Adrenal gland (tissue), 12 donors: ENCODE results near the gene LPP. TPM values are rescaled to one million over a fixed set of nuclear protein-coding genes. Genes with fewer than 3 reads are reported as not detected.

Source experiments
- DNase-seq, 7 donors: peaks; one replicate each; pipeline ENCODE4 v3.0.0-alpha.2; 2019 to 2020
- H3K27ac ChIP-seq, 5 donors: fragments of 200-600 bp; sonication (generic) in 4 of 5; 1 replicate in 3 of 5; 2 replicates in 2 of 5; pipeline versions ENCODE4 v1.5.1 to v1.8.0; 2016 to 2020; ENCODE audit warnings: mild to moderate bottlenecking in 1 of 5
- H3K27me3 ChIP-seq: fragments of 200-600 bp; 2 replicates; pipeline ENCODE4 v1.8.0; 2021
- H3K36me3 ChIP-seq, 2 donors: fragments of 200-600 bp; replicated peaks in 1 of 2; 1 replicate in 1 of 2; 2 replicates in 1 of 2; pipeline versions ENCODE4 v1.5.1 to v1.8.0; 2018 to 2022
- H3K4me1 ChIP-seq, 2 donors: fragments of 200-600 bp; replicated peaks in 1 of 2; 1 replicate in 1 of 2; 2 replicates in 1 of 2; pipeline versions ENCODE4 v1.5.1 to v1.8.0; 2018 to 2021
- H3K4me3 ChIP-seq, 4 donors: fragments of 200-600 bp; sonication (generic) in 3 of 4; one replicate each; pipeline ENCODE4 v1.5.1; 2016 to 2018
- H3K9me3 ChIP-seq, 3 donors: fragments of 200-600 bp; sonication (generic) in 1 of 3; replicated peaks in 1 of 3; 1 replicate in 2 of 3; 2 replicates in 1 of 3; pipeline versions ENCODE4 v1.5.1 to v1.8.0; 2016 to 2021
- POLR2A ChIP-seq, 2 donors: fragments of 450-650 bp; IDR thresholded peaks; one replicate each; pipeline ENCODE4 v1.6.1; 2017; ENCODE audit warnings: antibody characterized with exemption in 2 of 2, mild to moderate bottlenecking in 2 of 2, moderate library complexity in 1 of 2
- WGBS, 4 donors: extraction: QIAGEN DNeasy Blood & Tissue Kit in 2 of 4; methylation state at CpG; one replicate each; pipeline versions ENCODE4 v1.1.5 to v1.1.7; 2013 to 2017; 5-methylcytosine and 5-hydroxymethylcytosine counted together
- intact Hi-C, 2 donors: fragments of 100-400 bp; cut with DNase I; formaldehyde crosslinking; loops; one replicate each; pipeline versions ENCODE4 v1.14.1 to v1.15.0; 2022 to 2023
- polyA plus RNA-seq, 3 donors: library from polyadenylated mRNA; stranded (reverse); fragments of 200-250 nt in 2 of 3; fragments of 350-450 nt in 1 of 3; fragmentation: Illumina TruSeq in 1 of 3; extraction: RNeasy Lipid Tissue Mini Kit (QIAGEN cat#74804) in 1 of 3; gene quantifications; one replicate each; pipeline ENCODE4 v1.2.3, GENCODE V29; 2013 to 2014
- total RNA-seq, 9 donors: library from RNA; depleted of rRNA in 4 of 9; stranded (reverse); fragments of >200 nt in 4 of 9; fragments of 120-200 nt in 1 of 9; fragmentation: NEBNext Ultra II Directional in 1 of 9; extraction: Animal tissue kit (Norgen Biotek cat#: 25700) in 1 of 9; gene quantifications; one replicate each; pipeline versions ENCODE4 v1.1.0 to v1.2.4, GENCODE V29; 2013 to 2023
- TF ChIP-seq, protein P1 (sequence below), 6 experiments: fragments of 450-650 bp in 4 of 6; fragments of 200-600 bp in 2 of 6; sonication (generic) in 1 of 6; IDR thresholded peaks; 1 replicate in 5 of 6; 2 replicates in 1 of 6; pipeline versions ENCODE4 v1.5.1 to v1.8.0; 2016 to 2021; ENCODE audit warnings: antibody characterized with exemption in 6 of 6, mild to moderate bottlenecking in 2 of 6, moderate library complexity in 1 of 6
- donor health status: healthy with polysubstance abuse.
- donor health status: Bipolar disorder and iron deficiency.
- donor health status: DM: yes; HTN: yes; CAD: no.
- donor health status: DM: no; HTN: no; CAD: no.
- donor health status: DM: no; HTN: no; CAD: no.
- donor health status: DM: yes; HTN: yes; CAD: no.

LPP gene
- total and polyA plus RNA-seq, 12 donors = 7.0 to 170 (median 101) TPM

GRCh38 chr3:188720636-188721035 lies 566.7 kb downstream of the LPP start:
- no peak for TF ChIP-seq POLR2A (IDR thresholded peaks at IDR 0.05)
- TF ChIP-seq, protein P1, sequence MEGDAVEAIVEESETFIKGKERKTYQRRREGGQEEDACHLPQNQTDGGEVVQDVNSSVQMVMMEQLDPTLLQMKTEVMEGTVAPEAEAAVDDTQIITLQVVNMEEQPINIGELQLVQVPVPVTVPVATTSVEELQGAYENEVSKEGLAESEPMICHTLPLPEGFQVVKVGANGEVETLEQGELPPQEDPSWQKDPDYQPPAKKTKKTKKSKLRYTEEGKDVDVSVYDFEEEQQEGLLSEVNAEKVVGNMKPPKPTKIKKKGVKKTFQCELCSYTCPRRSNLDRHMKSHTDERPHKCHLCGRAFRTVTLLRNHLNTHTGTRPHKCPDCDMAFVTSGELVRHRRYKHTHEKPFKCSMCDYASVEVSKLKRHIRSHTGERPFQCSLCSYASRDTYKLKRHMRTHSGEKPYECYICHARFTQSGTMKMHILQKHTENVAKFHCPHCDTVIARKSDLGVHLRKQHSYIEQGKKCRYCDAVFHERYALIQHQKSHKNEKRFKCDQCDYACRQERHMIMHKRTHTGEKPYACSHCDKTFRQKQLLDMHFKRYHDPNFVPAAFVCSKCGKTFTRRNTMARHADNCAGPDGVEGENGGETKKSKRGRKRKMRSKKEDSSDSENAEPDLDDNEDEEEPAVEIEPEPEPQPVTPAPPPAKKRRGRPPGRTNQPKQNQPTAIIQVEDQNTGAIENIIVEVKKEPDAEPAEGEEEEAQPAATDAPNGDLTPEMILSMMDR (IDR thresholded peaks at IDR 0.05) = no peak
- DNase-seq = no peak
- H3K4me1 ChIP-seq = peaks cover 13 to 19% of the 10 kb centered on the region in 2 donors
- no peaks in the 10 kb centered on the region for H3K27me3 ChIP-seq
- intact Hi-C loops = no loop called here
- no peaks in the 10 kb centered on the region for H3K9me3 ChIP-seq
- H3K27ac ChIP-seq = peak overlapping the region in 3 of 5 donors; percentile 24 to 45 (median 43)
- H3K36me3 ChIP-seq = no peaks in the 10 kb centered on the region
- no peak overlapping the region for H3K4me3 ChIP-seq

DNA sequence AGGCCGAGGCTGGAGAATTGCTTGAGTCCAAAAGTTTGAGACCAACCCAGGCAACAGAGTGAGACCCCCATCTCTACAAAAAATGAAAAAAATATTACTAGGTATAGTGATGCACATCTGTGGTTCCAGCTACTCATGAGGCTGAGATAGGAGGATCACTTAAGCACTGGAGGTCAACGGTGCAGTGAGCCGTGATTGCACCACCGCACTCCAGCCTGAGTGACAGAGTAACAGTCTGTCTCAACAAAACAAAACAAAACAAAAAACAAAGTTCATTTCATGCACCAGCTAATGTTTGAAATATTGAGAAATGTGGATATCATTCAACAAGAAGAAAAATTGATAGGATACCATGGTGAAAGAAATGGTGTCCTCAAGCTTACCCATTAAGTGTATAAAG lies 567.4 kb downstream of the LPP start:
- H3K27me3 ChIP-seq = no peaks in the 10 kb centered on the region
- H3K4me1 ChIP-seq = peaks cover 7 to 12% of the 10 kb centered on the region in 2 donors
- intact Hi-C loops = no loop called here
- H3K4me3 ChIP-seq = no peak overlapping the region
- H3K9me3 ChIP-seq = no peaks in the 10 kb centered on the region
- no peaks in the 10 kb centered on the region for H3K36me3 ChIP-seq
- TF ChIP-seq POLR2A (IDR thresholded peaks at IDR 0.05) = no peak
- TF ChIP-seq, protein P1 (IDR thresholded peaks at IDR 0.05) = no peak
- DNase-seq = peak in 1 of 7 donors; percentile 13
- 93 to 99% (median 97%) methylated on average over 4 of the region's 4 CpGs for WGBS, 4 donors
- no peak overlapping the region for H3K27ac ChIP-seq

- Histone ChIP-seq H3K4me1 (peaks cover 7 to 12% of the 10 kb centered on the region in 2 donors), H3K27me3 (no peaks in the 10 kb centered on the region), H3K4me3 (no peak overlapping the region), H3K9me3 (no peaks in the 10 kb centered on the region), H3K27ac (no peak overlapping the region), H3K36me3 (no peaks in the 10 kb centered on the region)
- intact Hi-C loops = no loop called here
- TF ChIP-seq, protein P1 (IDR thresholded peaks at IDR 0.05) = no peak
- no peak for TF ChIP-seq POLR2A (IDR thresholded peaks at IDR 0.05)
- WGBS, 4 donors = 94 to 98% (median 96%) methylated on average over 3 of the region's 3 CpGs
- DNase-seq = no peak
These were observed 568.0 kb downstream of the LPP start for GRCh38 chr3:188721990-188722389.

- intact Hi-C loops = no loop called here
- Histone ChIP-seq H3K27ac (no peak overlapping the region), H3K4me1 (peaks cover 7 to 12% of the 10 kb centered on the region in 2 donors), H3K4me3 (no peak overlapping the region), H3K9me3 (no peaks in the 10 kb centered on the region), H3K36me3 (no peaks in the 10 kb centered on the region), H3K27me3 (no peaks in the 10 kb centered on the region)
- no peak for TF ChIP-seq POLR2A (IDR thresholded peaks at IDR 0.05)
- TF ChIP-seq, protein P1 (IDR thresholded peaks at IDR 0.05) = no peak
- no peak for DNase-seq
- WGBS, 4 donors = 91 to 96% (median 94%) methylated on average over 3 of the region's 3 CpGs
These were observed 569.0 kb downstream of the LPP start for GRCh38 chr3:188722963-188723362.
